22Rv1 (cell line): ENCODE measurements around the gene MEGF11.
"Not testable (repeated sequence)": the region's sequence is repeated elsewhere in the genome, so short reads cannot be mapped to it uniquely, and the experiment has no call there.

Experiments
- H3K27ac ChIP-seq: fragments of 450-650 bp; 2 replicates; pipeline ENCODE4 v1.5.1; 2017
- CTCF ChIP-seq: fragments of 450-650 bp; IDR thresholded peaks from 2 replicates; pipeline ENCODE4 v1.5.1; 2017; ENCODE audit warnings: mild to moderate bottlenecking
- ZFX ChIP-seq: fragments of 450-650 bp; IDR thresholded peaks from 2 replicates; pipeline ENCODE4 v1.6.1; 2017; ENCODE audit warnings: antibody characterized with exemption, borderline replicate concordance

MEGF11 gene

DNA sequence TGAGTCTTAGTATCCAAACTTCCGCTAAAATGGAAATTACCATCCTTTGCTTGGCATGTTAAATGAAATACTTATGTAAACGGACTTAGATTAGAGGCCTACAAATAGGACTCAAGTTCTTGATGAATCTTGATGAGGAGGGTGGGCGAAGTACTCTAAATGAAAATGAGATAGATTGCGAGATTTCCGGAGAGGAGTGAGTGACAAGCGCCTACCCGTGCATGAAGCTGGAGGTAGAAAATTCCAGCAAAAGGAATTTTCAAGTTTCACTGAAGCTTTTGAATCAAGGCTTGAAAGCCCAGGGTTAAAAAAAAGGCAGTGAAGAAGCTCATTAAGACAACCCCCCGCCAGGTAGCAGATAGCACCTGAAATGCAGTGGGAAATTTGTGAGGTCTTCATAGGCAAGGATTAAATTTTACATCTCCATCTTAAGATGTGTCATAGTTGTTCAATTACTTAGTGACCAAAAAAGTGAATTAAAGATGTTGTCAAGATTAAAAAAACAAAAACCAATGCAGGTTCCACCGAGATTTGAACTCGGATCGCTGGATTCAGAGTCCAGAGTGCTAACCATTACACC lies 384.9 kb downstream of the MEGF11 start:
- TF ChIP-seq CTCF (no peak), ZFX (no peak)
- H3K27ac ChIP-seq: peak overlapping the region; percentile 91

DNA sequence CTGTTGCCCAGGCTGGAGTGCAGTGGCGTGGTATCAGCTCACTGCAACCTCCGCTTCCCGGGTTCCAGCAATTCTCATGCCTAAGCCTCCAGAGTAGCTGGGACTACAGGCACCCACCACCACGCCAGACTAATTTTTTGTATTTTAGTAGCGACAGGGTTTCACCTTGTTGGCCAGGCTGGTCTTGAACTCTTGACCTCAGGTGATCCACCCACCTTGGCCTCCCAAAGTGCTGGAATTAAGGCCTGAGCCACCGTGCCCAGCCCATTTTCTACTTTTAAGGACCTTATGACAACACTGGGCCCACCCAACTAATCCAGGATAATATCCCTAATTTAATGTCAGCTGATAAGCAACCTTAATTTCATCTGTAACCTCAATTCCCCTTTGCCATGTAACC lies 385.6 kb downstream of the MEGF11 start:
- H3K27ac ChIP-seq: not testable (repeated sequence)

DNA sequence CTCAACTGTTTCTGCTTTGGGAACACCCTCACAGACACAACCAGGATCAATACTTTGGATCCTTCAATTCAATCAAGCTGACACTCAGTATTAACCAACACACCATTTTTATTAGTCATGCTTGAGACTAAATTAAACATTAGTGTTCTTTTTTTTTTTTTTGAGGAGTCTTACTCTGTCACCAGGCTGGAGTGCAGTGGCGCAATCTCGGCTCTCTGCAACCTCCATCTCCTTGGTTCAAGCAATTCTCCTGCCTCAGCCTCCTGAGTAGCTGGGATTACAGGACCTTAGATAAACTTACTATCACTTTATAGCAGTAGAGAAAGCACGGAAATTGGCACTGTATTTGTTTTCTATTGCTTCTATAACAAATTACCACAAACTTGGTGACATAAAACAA lies 386.3 kb downstream of the MEGF11 start:
- no peak overlapping the region for H3K27ac ChIP-seq
- TF ChIP-seq ZFX (no peak), CTCF (no peak)

DNA sequence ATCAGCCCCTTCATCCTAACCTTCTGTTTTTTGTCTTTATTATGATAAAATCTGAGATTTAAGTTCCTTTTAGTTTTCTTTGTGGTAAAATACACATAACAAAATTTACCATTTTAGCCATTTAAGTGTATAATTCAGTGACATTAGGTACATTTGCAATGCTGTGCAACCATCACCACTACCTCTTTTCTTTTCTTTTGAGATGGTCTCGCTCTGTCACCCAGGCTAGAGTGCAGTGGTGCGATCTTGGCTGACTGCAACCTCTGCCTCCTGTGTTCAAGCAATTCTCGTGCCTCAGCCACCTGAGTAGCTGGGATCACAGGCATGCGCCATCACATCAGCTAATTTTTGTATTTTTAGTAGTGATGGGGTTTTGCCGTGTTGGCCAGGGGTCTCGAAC lies 390.4 kb downstream of the MEGF11 start:
- TF ChIP-seq ZFX (no peak), CTCF (no peak)
- H3K27ac ChIP-seq: no peak overlapping the region

DNA sequence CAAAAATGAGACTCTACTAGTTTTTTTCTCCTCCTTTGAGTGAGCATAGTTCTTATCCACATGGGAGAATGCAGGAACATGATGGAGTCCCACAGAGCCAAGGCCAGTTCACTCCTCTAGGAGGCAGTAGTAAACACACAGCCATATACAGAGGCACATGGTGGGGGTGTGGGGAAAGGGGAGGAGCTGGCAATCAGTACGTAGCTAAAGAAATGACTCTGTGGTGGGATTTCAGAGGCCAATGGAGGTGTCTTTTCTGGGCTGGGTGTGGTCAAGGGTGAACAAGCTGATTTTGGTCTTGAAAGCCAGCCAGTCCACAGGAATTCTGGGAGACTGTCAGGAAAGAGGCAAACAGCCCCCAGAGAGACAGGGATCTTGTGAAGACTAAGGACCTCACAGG lies 390.9 kb downstream of the MEGF11 start:
- no peak overlapping the region for H3K27ac ChIP-seq
- no peak for TF ChIP-seq ZFX
- TF ChIP-seq CTCF: peak; percentile 76

- no peak overlapping the region for H3K27ac ChIP-seq
- no peak for TF ChIP-seq CTCF
- no peak for TF ChIP-seq ZFX
Observed at GRCh38 chr15:65857718-65858402, 395.7 kb downstream of the MEGF11 start.

- H3K27ac ChIP-seq: no peak overlapping the region
- TF ChIP-seq CTCF (peak; percentile 91), ZFX (no peak)
Observed at GRCh38 chr15:65856821-65857455, 396.6 kb downstream of the MEGF11 start.
